NCI-H187 treated with DMSO at 0.1 percent for 48 hours (cell line): ENCODE data around the gene MTX2.
"Not testable (repeated sequence)": the region's sequence is repeated elsewhere in the genome, so short reads cannot be mapped to it uniquely, and the experiment has no call there.

Experiments used
- DNase-seq: peaks from one replicate; lab custom pipeline; 2025; lab: John Stamatoyannopoulos, UW

The MTX2 gene

GRCh38 chr2:176373155-176373554 lies 103.9 kb downstream of the MTX2 start:
- DNase-seq = not testable (repeated sequence)

- no peak for DNase-seq
Observed at GRCh38 chr2:176378323-176378722, 109.1 kb downstream of the MTX2 start.

GRCh38 chr2:176380341-176380740 lies 111.1 kb downstream of the MTX2 start:
- DNase-seq = no peak

- no peak for DNase-seq
Observed at GRCh38 chr2:176383100-176383499, 113.9 kb downstream of the MTX2 start.

- no peak for DNase-seq
Observed at GRCh38 chr2:176383836-176384442, 114.7 kb downstream of the MTX2 start.

GRCh38 chr2:176385219-176385759 lies 116.0 kb downstream of the MTX2 start:
- no peak for DNase-seq

- no peak for DNase-seq
Observed at GRCh38 chr2:176385838-176386237, 116.6 kb downstream of the MTX2 start.
